GM12891 (cell line): ENCODE measurements around the gene RNF138.

ENCODE experiments used
- POLR2A ChIP-seq: IDR thresholded peaks from 2 replicates; pipeline ENCODE4 v1.6.1; 2011; ENCODE audit warnings: low read depth, low read length, control low read depth
- POLR2AphosphoS5 ChIP-seq: IDR thresholded peaks from 2 replicates; pipeline ENCODE4 v1.6.1; 2011; ENCODE audit warnings: low read depth, low read length, control low read depth
- POU2F2 ChIP-seq: IDR thresholded peaks from 2 replicates; pipeline ENCODE4 v1.6.1; 2011; ENCODE audit warnings: low read depth, mild to moderate bottlenecking, control low read depth, low read length, moderate library complexity
- SPI1 ChIP-seq: IDR thresholded peaks from 2 replicates; pipeline ENCODE4 v1.6.1; 2011; ENCODE audit warnings: low read depth, low read length, control low read depth
- TAF1 ChIP-seq: IDR thresholded peaks from 2 replicates; pipeline ENCODE4 v1.6.1; 2011; ENCODE audit warnings: low read depth, low read length, control low read depth

DNA sequence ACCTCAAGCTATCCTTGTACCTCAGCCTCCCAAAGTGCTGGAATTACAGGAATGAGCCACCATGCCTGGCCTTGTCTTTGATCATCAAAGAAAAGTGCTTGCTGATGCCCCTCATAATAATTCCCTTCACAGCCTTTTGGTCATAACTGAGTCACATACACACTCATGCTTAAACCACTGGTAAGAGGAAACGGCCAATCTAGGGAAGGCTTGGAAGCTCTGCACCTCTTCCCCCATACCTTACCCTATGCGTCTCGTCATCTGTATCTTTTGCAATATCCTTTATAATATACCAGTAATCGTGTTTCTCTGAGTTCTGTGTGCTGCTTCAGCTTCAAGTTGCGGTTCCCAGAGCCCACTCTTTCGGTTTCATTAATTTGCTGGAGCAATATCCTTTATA lies 4.8 kb upstream of the RNF138 start:
- no peak for TF ChIP-seq POLR2AphosphoS5
- TF ChIP-seq TAF1: no peak
- TF ChIP-seq POLR2A: no peak
- no peak for TF ChIP-seq SPI1
- TF ChIP-seq POU2F2: no peak
